Stimulated activated CD4-positive, alpha-beta T cell treated with anti-CD3 and anti-CD28 coated beads, Interleukin-2, amount 100 ng/mL, for 48 hours (primary cell): ENCODE data around the gene ST8SIA4.

ENCODE experiments used
- DNase-seq, 2 donors: peaks; one replicate each; pipeline ENCODE4 v3.0.0-alpha.2; 2020

ST8SIA4 gene

GRCh38 chr5:100867039-100867562 is 36.0 kb downstream of the ST8SIA4 start:
- no peak for DNase-seq

GRCh38 chr5:100864931-100865330 is 38.2 kb downstream of the ST8SIA4 start:
- DNase-seq, result no peak

DNA sequence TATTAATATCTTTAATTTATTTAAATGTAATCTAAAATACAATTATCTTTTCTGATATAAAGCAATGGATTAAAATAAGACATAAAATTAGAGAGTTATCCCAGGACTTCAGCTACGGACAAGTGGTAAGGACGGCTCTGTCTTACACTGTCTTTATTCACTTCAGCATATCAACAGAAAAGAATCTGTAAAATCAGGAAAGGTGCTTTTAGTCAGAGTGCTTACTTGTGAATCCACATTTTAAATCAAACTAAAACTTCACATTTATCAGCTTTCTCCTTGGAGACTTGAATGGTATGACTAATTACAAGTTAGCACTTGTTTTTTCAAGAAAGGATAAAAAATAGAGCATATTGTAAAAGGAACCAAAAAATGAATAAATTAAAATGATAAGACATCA is 39.3 kb downstream of the ST8SIA4 start:
- no peak for DNase-seq

- DNase-seq, result no peak
These were observed 41.9 kb downstream of the ST8SIA4 start for GRCh38 chr5:100861148-100861547.

DNA sequence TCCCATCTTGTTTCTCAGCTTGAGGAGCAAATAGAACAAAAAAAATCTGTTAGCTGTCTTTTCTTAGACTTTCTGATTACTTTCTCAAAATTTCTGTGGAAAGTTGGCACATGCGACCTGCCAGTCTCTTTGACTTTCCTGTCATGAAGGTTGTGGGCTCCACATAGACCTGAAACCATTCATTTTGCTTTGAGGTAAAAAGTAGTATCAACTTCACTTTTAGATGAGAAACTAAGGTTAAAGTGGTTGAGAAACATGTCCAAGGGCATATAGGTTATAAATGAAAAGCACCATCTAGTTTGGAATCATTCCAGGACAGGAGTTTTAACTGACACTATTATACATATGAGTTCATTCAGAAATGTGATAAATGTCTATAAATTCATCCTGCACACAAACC is 42.7 kb downstream of the ST8SIA4 start:
- peak in 1 of 2 donors; percentile 7 for DNase-seq

DNA sequence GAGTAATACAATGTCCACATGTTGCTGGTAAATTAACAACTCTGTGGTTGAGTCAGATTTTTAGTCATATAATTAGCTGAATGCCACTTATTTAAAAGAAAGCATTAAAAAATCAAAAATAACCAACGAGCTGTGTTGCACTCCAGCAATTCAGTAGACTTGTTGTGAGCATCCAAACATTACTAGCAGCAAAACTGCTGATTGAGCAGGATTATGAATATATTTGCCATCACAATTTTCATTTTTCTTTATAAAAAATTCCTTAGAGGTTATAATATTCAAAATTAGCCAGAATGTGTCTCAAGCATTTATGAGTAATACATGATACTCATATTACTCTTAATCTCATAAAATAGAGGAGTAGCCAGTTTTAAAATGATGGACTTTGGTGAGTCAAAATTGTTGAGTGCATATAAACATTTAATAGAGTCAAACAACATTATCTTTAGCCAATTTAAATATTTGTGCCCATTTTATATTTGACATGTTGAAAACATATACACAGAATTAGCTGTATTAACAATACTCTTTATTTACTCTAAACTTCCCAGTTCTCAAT is 44.0 kb downstream of the ST8SIA4 start:
- no peak for DNase-seq

DNA sequence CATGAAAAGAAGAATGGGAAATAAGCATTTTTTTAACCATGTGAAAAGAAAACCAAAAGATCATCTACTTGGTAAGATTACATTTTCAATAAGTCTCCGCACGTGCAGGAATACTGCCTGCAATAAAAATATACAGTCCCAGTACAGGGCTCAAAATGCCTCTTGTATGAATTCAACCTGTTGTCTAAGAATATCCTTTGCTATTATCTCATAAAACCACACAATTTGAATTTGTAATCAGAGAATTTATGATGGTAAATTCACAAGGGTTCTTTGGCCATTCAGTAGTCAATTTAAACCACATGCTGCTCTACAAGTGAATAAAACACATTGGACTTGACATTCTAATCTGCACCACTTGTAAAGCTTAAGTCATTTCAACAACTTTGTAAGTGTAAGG is 46.6 kb downstream of the ST8SIA4 start:
- no peak for DNase-seq

GRCh38 chr5:100855937-100856430 is 47.1 kb downstream of the ST8SIA4 start:
- no peak for DNase-seq

DNA sequence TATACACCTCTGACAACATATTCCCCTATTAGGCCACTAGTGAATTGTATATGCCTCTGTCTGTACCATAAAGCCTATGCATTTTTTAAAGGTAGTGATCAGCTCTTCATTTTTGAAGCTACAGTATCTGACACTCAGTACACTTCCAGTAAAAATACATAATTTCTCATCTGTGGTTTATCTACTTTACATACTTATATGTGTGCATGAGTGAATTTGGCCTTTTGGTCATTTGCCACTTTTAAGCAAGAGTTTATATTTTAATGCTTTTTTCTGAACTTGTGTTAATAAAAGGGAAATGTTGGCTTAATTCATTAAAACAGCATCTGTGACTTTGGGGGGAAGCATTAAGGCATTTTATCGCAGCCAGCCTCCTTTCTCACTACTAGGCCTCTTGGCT is 47.8 kb downstream of the ST8SIA4 start:
- no peak for DNase-seq

DNA sequence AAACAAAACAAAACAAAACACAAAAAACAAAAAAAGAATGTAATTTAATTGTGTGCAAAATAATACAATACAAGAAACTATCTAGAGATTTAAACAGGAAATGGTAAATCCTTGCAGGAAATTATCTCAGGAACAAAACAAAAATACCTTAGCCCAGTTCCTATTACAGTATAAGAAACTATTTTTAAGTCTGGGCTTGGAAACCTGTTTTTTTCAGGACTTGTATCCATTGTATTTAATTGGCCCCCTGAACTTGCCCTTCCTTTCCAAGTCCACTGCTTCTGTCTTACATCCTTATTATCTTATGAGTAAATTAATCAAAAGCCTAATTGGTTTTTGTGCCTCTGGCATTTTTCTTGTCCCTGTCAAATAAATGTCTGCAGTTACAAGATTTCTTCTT is 48.5 kb downstream of the ST8SIA4 start:
- DNase-seq, result no peak

GRCh38 chr5:100853582-100853981 is 49.5 kb downstream of the ST8SIA4 start:
- no peak for DNase-seq

DNA sequence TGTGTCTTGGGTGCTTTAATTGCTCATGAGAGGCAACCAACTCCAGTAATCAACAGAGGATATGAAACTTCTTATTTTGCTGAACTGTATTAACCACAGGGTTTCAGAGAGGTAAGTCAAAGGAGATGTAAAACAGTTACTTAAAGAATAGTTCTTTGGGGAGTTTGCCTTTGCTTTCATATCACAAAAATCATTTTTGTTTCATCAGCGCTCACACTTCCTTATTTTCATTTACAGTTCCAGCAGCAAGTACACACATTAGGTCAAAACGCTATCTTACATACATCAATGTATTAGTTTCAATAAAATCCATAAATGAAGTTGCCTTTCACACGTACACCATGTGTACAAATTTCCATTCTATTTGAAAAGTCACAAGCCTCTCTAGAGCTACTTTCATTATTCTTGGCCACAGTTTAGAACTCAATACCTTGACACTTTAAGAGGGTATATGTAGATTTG is 50.1 kb downstream of the ST8SIA4 start:
- no peak for DNase-seq

DNA sequence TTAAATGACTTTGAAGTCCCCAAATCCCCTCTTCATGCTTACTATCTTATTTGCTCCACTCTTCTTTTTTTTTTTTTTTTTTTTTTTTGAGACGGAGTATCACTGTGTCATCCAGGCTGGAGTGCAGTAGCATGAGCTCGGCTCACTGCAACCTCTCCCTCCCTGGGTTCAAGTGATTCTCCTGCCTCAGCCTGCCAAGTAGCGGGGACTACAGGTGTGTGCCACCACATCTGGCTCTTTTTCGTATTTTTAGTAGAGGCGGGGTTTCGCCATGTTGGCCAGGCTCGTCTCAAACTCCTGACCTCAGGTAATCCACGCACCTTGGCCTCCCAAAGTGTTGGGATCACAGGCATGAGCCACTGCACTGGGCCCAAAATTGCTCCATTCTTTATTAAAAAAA is 51.0 kb downstream of the ST8SIA4 start:
- no peak for DNase-seq

DNA sequence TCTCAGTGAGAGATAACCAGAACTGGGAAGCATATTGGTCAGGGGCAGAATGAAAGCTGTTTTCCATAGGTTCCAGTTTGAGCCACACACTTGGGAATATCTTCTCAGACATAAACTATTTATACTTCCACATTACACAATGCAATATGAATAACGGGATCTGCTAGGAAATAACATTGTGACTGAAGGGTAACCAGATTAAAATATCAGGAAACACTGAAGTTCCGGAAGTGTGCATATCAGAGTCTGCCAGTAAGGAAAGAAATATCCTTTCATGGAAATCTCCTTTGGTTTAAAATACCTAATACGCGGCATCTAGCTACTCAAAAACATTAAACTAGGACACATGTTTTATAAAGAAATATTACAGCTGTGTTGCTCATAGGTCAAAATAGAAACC is 56.3 kb downstream of the ST8SIA4 start:
- DNase-seq, result no peak

- no peak for DNase-seq
These were observed 61.0 kb downstream of the ST8SIA4 start for GRCh38 chr5:100842080-100842479.

- no peak for DNase-seq
These were observed 61.6 kb downstream of the ST8SIA4 start for GRCh38 chr5:100841358-100842076.

DNA sequence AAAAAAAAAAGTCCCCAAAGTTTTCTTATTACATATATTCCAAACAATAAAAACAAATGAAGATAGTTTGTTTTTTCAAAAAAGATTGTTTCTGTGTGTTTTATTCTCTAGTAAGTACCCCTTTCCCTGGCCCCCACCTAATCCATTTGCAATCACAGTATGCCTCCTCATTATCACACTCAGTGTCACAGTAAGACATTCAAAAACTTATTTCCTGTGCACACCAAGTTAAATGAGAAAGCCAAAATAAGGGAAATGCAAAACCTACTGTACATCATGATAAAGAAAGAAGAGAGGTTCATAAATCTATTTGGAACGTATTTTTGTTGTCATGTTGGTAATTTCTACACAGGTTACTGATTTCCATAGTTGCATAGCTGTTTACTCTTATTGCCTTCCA is 62.3 kb downstream of the ST8SIA4 start:
- DNase-seq, result no peak

DNA sequence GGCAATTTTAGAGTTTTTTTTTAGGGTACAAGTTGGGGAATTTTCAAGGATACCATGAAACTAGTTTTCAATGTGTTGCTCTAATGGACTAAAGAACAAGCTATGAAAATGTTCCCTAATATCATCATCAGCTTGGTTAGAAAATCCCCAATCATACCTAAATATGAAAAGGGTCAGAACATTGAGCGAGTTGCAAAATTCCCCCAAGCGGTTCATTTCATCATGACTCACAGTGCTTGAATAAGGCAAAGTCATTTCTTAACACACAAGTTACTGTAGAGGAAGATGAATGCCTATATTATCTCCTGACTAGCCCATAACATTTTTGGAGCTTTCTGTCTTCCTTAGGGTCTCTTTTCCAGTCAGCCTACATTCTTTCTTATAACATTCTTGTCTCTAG is 62.7 kb downstream of the ST8SIA4 start:
- DNase-seq, result no peak

GRCh38 chr5:100838048-100838473 is 65.0 kb downstream of the ST8SIA4 start:
- no peak for DNase-seq

GRCh38 chr5:100834519-100834918 is 68.6 kb downstream of the ST8SIA4 start:
- DNase-seq, result no peak

DNA sequence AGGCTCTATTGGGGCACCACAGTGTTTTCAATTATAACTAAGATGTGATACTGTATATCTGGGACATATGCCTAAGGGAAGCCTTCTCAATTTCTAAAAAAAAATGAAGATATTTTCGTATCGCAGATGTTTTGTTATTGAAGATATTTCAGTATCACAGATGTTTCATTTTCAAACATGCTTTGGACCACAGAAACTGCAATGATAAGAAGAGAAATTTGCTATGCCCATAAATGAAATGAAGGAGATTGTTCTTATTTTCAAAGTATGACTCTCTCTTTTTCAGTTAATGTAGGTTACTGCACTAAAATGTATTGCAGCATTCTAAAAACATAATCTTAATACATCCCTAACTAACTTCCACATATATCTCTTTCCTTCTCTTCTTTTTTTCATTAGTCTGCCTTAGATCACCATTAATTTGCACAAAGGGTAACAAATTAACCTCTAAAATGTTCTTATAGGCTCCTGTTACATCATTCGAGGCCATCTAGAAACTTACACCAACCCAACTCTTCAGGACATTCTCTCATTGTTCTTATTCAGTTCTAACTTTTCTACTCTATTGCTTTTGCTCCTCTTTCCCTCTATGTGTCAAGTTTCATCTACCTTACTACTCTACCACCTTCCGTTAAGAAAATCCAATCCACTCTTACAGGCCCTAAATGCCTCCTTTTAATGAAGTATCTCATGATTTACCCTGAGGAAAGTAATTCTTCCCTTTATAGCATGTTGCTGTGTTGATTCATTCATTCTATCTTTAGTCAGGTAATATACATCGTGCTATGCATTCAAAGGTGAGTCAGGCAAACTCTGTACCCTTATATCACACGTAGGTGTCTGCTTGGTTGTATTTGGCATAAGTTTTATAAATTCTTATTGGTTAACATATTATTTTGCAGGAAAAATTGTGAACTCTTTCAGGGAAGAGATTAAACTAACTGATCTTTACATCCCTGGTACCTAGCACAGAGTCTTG is 70.5 kb downstream of the ST8SIA4 start:
- no peak for DNase-seq

DNA sequence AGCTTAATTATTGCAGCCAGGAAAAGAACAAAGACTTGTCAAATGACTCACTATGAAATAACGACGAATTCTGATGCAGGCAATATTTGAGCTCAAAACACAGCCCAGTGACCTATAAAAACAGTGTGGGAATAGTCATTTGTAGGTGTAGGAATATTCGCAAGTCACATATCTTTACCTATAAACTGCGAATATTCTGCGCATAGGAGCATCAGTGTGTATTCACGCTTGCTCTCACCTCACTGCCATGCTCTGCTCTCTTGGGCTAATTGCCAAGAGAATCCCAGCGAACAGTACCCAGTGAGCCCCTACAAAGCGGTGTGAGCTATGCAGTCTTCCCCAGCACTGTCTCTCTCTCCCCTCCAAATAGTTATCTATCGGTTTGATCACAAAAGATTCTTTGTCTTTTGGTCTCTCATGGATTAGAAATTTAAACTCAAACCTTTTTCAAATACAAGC is 74.2 kb downstream of the ST8SIA4 start:
- DNase-seq, result no peak
